OCI-LY7 (cell line): ENCODE data around the gene HOXB1. TPM values are rescaled to one million over a fixed set of nuclear protein-coding genes. Genes with fewer than 3 reads are reported as not detected.

Experiments
- BruUV-seq: library from RNA; stranded (reverse); fragments of 400-500 nt; replicated peaks from 2 replicates; lab custom pipeline; 2021; lab: Mats Ljungman, UMichigan
- CTCF ChIA-PET: fragments of 300-600 bp; sonication (Branson Sonifier 250); formaldehyde crosslinking; loops from one replicate; lab custom pipeline; 2022; ENCODE audit warnings: antibody characterized with exemption; ENCODE audit not compliant: unreplicated experiment; lab: Charles Lee
- POLR2A ChIA-PET: fragments of 300-600 bp; sonication (Branson Sonifier 250); formaldehyde crosslinking; loops from one replicate; lab custom pipeline; 2022; ENCODE audit warnings: antibody characterized with exemption; lab: Charles Lee
- DNase-seq: peaks from one replicate; pipeline ENCODE4 v3.0.0-alpha.2; 2015; ENCODE audit warnings: low spot score
- H2AFZ ChIP-seq: fragments of 200-600 bp; sonication (generic), shearing (Covaris generic); 2 replicates; pipeline ENCODE4 v1.6.1; 2014; ENCODE audit warnings: mild to moderate bottlenecking, antibody characterized with exemption, low read length, moderate library complexity
- H3K27ac ChIP-seq: fragments of 200-600 bp; sonication (generic); 2 replicates; pipeline ENCODE4 v1.5.1; 2014; ENCODE audit warnings: mixed run types, low read depth, mild to moderate bottlenecking, moderate library complexity, low read length, inconsistent platforms; ENCODE audit not compliant: poor library complexity, severe bottlenecking
- H3K36me3 ChIP-seq: fragments of 200-600 bp; sonication (generic); 2 replicates; pipeline ENCODE4 v1.6.1; 2014; ENCODE audit warnings: mild to moderate bottlenecking, antibody characterized with exemption, low read length, moderate library complexity, mixed read lengths; ENCODE audit not compliant: insufficient read depth
- H3K4me1 ChIP-seq: fragments of 200-600 bp; sonication (generic); 2 replicates; pipeline ENCODE4 v1.5.1; 2014; ENCODE audit warnings: mild to moderate bottlenecking, low read length; ENCODE audit not compliant: insufficient read depth, poor library complexity, severe bottlenecking
- H3K4me2 ChIP-seq: fragments of 200-600 bp; sonication (generic); 2 replicates; pipeline ENCODE4 v1.6.1; 2014; ENCODE audit warnings: mild to moderate bottlenecking, low read length
- H3K4me3 ChIP-seq: fragments of 200-600 bp; sonication (generic); 2 replicates; pipeline ENCODE4 v1.5.1; 2014; ENCODE audit warnings: mild to moderate bottlenecking, low read depth, low read length; ENCODE audit not compliant: poor library complexity, severe bottlenecking
- H3K79me2 ChIP-seq: fragments of 200-600 bp; sonication (generic); 2 replicates; pipeline ENCODE4 v1.6.1; 2016; ENCODE audit warnings: low read depth, mild to moderate bottlenecking, low read length, moderate library complexity, mixed read lengths; ENCODE audit not compliant: insufficient read depth
- H3K9me2 ChIP-seq: fragments of 200-600 bp; sonication (generic); 2 replicates; pipeline ENCODE4 v1.6.1; 2016; ENCODE audit warnings: mild to moderate bottlenecking, low read length, mixed read lengths; ENCODE audit not compliant: insufficient read depth
- H3K9me3 ChIP-seq: fragments of 200-600 bp; sonication (generic); 2 replicates; pipeline ENCODE4 v1.6.1; 2014; ENCODE audit warnings: mild to moderate bottlenecking, mixed run types, low read length, mixed read lengths
- H4K20me1 ChIP-seq: fragments of 200-600 bp; sonication (generic); 2 replicates; pipeline ENCODE4 v1.6.1; 2014; ENCODE audit warnings: mild to moderate bottlenecking, antibody characterized with exemption, low read length, moderate library complexity, mixed read lengths; ENCODE audit not compliant: insufficient read depth
- EZH2phosphoT487 ChIP-seq: fragments of 200-600 bp; sonication (generic); IDR thresholded peaks from 2 replicates; pipeline ENCODE4 v1.6.1; 2018; ENCODE audit warnings: low read depth, borderline replicate concordance, mild to moderate bottlenecking, mixed run types, antibody characterized with exemption, low read length, moderate library complexity, mixed read lengths
- intact Hi-C: fragments of 100-400 bp; cut with micrococcal nuclease; formaldehyde crosslinking; loops from one replicate; pipeline ENCODE4 v1.10.0; 2022; ENCODE audit not compliant: unreplicated experiment
- total RNA-seq, 2 experiments: library from RNA; depleted of rRNA in 1 of 2; stranded (reverse); fragments of >200 nt in 1 of 2; shearing (Covaris generic) in 1 of 2; gene quantifications; 2 replicates each; pipeline ENCODE4 v1.2.3, GENCODE V29; 2014 to 2022
- TF ChIP-seq, protein P1 (sequence below): fragments of 200-600 bp; sonication (generic); conservative IDR thresholded peaks from 2 replicates; pipeline ENCODE4 v1.5.1; 2014; ENCODE audit warnings: mild to moderate bottlenecking, antibody characterized with exemption, low read length, moderate library complexity, mixed read lengths

Gene HOXB1
- total RNA-seq, 2 experiments from 2014 or later, result not detected

DNA sequence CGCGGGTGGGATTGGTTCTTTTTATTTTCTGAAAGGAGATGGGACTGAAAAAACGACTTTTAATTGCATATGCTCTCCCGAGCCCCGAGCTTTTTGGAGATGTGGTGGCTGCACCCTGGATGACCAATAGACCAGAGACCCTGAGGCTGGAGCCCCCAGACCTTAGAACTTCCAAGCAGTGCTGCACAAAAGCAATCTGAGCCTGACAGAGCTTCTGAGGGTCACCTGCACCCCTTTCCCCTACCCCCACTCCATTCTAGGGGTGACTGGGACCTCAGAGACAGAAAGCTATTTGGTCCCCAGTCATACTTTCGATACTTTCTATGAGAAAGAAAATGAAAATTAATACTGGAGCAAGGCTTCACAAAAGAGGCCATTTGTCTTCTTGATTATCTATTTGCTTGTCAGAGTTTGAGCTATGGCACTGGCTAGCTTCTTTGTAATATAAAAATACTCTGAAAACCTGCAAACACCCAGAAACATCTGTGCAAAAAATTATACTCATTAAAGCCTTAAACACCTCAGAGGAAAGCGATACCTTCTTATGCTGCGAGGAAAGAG is 43.8 kb upstream of the HOXB1 start:
- Histone ChIP-seq H3K4me3 (no peak overlapping the region), H3K27ac (no peak overlapping the region), H3K79me2 (peaks cover 6% of the 10 kb centered on the region; the same call in 1 of the 2 replicates), H3K9me2 (no peaks in the 10 kb centered on the region), H2AFZ (no peak overlapping the region), H3K4me2 (no peak overlapping the region), H4K20me1 (no peaks in the 10 kb centered on the region), H3K9me3 (no peaks in the 10 kb centered on the region), H3K36me3 (peaks cover 5% of the 10 kb centered on the region; the same call in 1 of the 2 replicates), H3K4me1 (peaks cover 19% of the 10 kb centered on the region)
- ChIA-PET POLR2A (interaction anchor here (0.6 kb wide), 1 partner anchor 92 kb away, joined by 3 read pairs; no protein-coding TSS in a partner anchor), CTCF (no interaction called here)
- no peak for DNase-seq
- intact Hi-C loops, result no loop called here
- no TSS peak for BruUV-seq
- TF ChIP-seq, protein P1, sequence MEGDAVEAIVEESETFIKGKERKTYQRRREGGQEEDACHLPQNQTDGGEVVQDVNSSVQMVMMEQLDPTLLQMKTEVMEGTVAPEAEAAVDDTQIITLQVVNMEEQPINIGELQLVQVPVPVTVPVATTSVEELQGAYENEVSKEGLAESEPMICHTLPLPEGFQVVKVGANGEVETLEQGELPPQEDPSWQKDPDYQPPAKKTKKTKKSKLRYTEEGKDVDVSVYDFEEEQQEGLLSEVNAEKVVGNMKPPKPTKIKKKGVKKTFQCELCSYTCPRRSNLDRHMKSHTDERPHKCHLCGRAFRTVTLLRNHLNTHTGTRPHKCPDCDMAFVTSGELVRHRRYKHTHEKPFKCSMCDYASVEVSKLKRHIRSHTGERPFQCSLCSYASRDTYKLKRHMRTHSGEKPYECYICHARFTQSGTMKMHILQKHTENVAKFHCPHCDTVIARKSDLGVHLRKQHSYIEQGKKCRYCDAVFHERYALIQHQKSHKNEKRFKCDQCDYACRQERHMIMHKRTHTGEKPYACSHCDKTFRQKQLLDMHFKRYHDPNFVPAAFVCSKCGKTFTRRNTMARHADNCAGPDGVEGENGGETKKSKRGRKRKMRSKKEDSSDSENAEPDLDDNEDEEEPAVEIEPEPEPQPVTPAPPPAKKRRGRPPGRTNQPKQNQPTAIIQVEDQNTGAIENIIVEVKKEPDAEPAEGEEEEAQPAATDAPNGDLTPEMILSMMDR, result no peak
- no peak for TF ChIP-seq EZH2phosphoT487

DNA sequence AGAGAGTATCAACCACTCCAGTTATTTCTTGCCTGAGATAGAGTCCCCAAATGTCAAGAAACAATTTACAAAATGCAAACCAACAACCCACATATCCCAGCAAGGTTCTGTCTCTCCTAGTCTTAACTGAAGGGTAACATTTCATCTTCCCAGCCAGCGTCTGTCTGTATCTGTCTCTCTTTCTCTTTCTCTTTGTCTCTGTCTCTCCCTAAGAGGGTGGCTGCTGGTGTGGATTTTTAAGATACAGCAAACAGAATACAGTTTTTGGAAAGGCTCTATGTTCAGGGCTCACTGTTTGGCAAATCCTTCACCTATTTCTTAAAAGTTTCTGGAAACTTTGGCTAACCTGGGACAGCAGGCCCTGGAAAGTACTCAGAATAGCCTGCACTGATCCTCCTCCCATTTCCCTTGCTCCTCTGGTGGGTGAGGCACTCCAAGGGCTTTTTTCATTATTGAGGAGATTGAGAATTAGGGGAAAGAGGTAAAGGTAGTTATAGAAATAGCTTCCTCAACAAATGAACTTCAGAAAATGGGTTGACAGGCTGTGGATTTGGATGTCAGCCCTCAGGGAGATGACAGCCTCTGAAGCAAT is 41.1 kb upstream of the HOXB1 start:
- H2AFZ ChIP-seq, result no peak overlapping the region
- H3K9me2 ChIP-seq, result no peaks in the 10 kb centered on the region
- no peak overlapping the region for H3K4me3 ChIP-seq
- H3K27ac ChIP-seq, result no peak overlapping the region
- no TSS peak for BruUV-seq
- no peaks in the 10 kb centered on the region for H3K9me3 ChIP-seq
- H3K36me3 ChIP-seq, result peaks cover 5% of the 10 kb centered on the region; the same call in 1 of the 2 replicates
- POLR2A ChIA-PET, result no interaction called here
- intact Hi-C loops, result no loop called here
- no peaks in the 10 kb centered on the region for H4K20me1 ChIP-seq
- no peak for TF ChIP-seq EZH2phosphoT487
- TF ChIP-seq, protein P1, result no peak
- H3K4me2 ChIP-seq, result no peak overlapping the region
- peaks cover under 1% of the 10 kb centered on the region; the same call in 1 of the 2 replicates for H3K79me2 ChIP-seq
- peaks cover 7% of the 10 kb centered on the region for H3K4me1 ChIP-seq
- CTCF ChIA-PET, result no interaction called here
- DNase-seq, result no peak
